K562 (cell line): ENCODE data around the gene CSRNP3. TPM values are rescaled to one million over a fixed set of nuclear protein-coding genes. Genes with fewer than 3 reads are reported as not detected.

Source experiments
- ATAC-seq: fragments of 200-7000 bp; cut with Tn5 transposase; 3 replicates; pipeline ENCODE4 v1.9.1; 2020; ENCODE audit warnings: moderate library complexity
- BruUV-seq: library from RNA; stranded (reverse); fragments of 400-500 nt; replicated peaks from 2 replicates; lab custom pipeline; 2021; lab: Mats Ljungman, UMichigan
- CTCF ChIA-PET: fragments of 300-600 bp; formaldehyde crosslinking; extraction: SDS; loops from one replicate; lab custom pipeline; 2021; ENCODE audit warnings: low intra/inter-chr PET ratio; lab: Yijun Ruan, JAX
- POLR2A ChIA-PET: fragments of 300-600, 350-650 bp; sonication (Branson Sonifier 250); formaldehyde crosslinking; extraction: SDS; loops from one replicate; lab custom pipeline; 2021; ENCODE audit warnings: antibody characterized with exemption, inconsistent platforms; lab: Yijun Ruan, JAX
- DNase-seq, 4 experiments: peaks; one replicate each; pipeline versions ENCODE4 v3.0.0 to v3.0.0-alpha.2; 2011 to 2018; ENCODE audit warnings: low spot score in 3 of 4, mixed read lengths in 3 of 4; ENCODE audit errors: extremely low read depth in 1 of 4
- FAIRE-seq: peaks from 2 replicates; lab custom pipeline; 2011; peaks lifted over from hg19 to GRCh38; lab: Jason Lieb, UNC
- H2AFZ ChIP-seq: 2 replicates; pipeline ENCODE4 v1.6.0; 2011; ENCODE audit warnings: low read depth, low read length, control low read depth, inconsistent platforms
- H3K27ac ChIP-seq: fragments of 200-600 bp; 3 replicates; pipeline ENCODE4 v1.8.0; 2011; ENCODE audit warnings: low read depth, mild to moderate bottlenecking, control low read depth, inconsistent platforms, low read length, moderate library complexity, mixed read lengths; ENCODE audit errors: extremely low read depth
- H3K27me3 ChIP-seq, 2 experiments: fragments of 300-600 bp in 1 of 2; 2 replicates in 1 of 2; 3 replicates in 1 of 2; pipeline versions ENCODE4 v1.6.0 to v1.8.0; 2011; ENCODE audit warnings: inconsistent platforms in 2 of 2, low read length in 2 of 2, mild to moderate bottlenecking in 1 of 2, mixed read lengths in 1 of 2, moderate library complexity in 1 of 2; ENCODE audit not compliant: control insufficient read depth in 2 of 2, insufficient read depth in 2 of 2
- H3K36me3 ChIP-seq: fragments of 300-600 bp; 3 replicates; pipeline ENCODE4 v1.8.0; 2011; ENCODE audit warnings: mild to moderate bottlenecking, low read length, inconsistent platforms; ENCODE audit not compliant: control insufficient read depth, insufficient read depth
- H3K4me1 ChIP-seq, 2 experiments: fragments of 200-600 bp in 1 of 2; replicated peaks in 1 of 2; 2 replicates in 1 of 2; 3 replicates in 1 of 2; pipeline versions ENCODE4 v1.5.1 to v1.8.0; 2011; ENCODE audit warnings: inconsistent platforms in 2 of 2, low read length in 2 of 2, mild to moderate bottlenecking in 1 of 2, mixed read lengths in 1 of 2, moderate library complexity in 1 of 2; ENCODE audit not compliant: control insufficient read depth in 2 of 2, insufficient read depth in 2 of 2
- H3K4me2 ChIP-seq: 2 replicates; pipeline ENCODE4 v1.6.1; 2011; ENCODE audit warnings: low read length, control low read depth, inconsistent platforms, mixed read lengths; ENCODE audit not compliant: insufficient read depth
- H3K4me3 ChIP-seq: fragments of 200-600 bp; sonication (generic), shearing (Covaris generic); 2 replicates; pipeline ENCODE4 v1.5.1; 2016; ENCODE audit warnings: control low read depth, inconsistent platforms
- H3K79me2 ChIP-seq: fragments of 200-600 bp; 3 replicates; pipeline ENCODE4 v1.8.0; 2011; ENCODE audit warnings: low read length, inconsistent platforms; ENCODE audit not compliant: control insufficient read depth, insufficient read depth
- H3K9ac ChIP-seq, 2 experiments: 2 replicates each; pipeline versions ENCODE4 v1.6.0 to v1.6.1; 2011; ENCODE audit warnings: low read depth in 2 of 2, low read length in 2 of 2, control low read depth in 1 of 2, inconsistent platforms in 1 of 2, mild to moderate bottlenecking in 1 of 2, mixed read lengths in 1 of 2; ENCODE audit not compliant: insufficient read depth in 1 of 2
- H3K9me1 ChIP-seq: one replicate; pipeline ENCODE4 v1.6.0; 2011; ENCODE audit warnings: inconsistent platforms, mild to moderate bottlenecking, low read length, moderate library complexity; ENCODE audit not compliant: control insufficient read depth, insufficient read depth
- H3K9me3 ChIP-seq: replicated peaks from 2 replicates; pipeline ENCODE4 v1.5.1; 2011; ENCODE audit warnings: low read depth, low read length, inconsistent platforms; ENCODE audit not compliant: control insufficient read depth, insufficient read depth
- H4K20me1 ChIP-seq: replicated peaks from 2 replicates; pipeline ENCODE4 v1.6.1; 2011; ENCODE audit warnings: low read length, inconsistent platforms, mixed read lengths; ENCODE audit not compliant: control insufficient read depth, insufficient read depth
- DPF2 ChIP-seq: fragments of 450-650 bp; IDR thresholded peaks from 2 replicates; pipeline ENCODE4 v1.6.1; 2016
- JUN ChIP-seq, 2 experiments: sonication (generic) in 1 of 2; formaldehyde crosslinking in 1 of 2; IDR thresholded peaks; 2 replicates each; pipeline versions ENCODE4 v1.6.1 to v1.8.0; 2012 to 2022; ENCODE audit warnings: borderline replicate concordance in 2 of 2, mild to moderate bottlenecking in 2 of 2, improper control_type of control experiment in 1 of 2, low read depth in 1 of 2, low read length in 1 of 2, missing genetic modification reagents in 1 of 2
- JUND ChIP-seq, 2 experiments: IDR thresholded peaks; 2 replicates in 1 of 2; 3 replicates in 1 of 2; pipeline ENCODE4 v1.6.1; 2011; ENCODE audit warnings: borderline replicate concordance in 2 of 2, low read depth in 2 of 2, low read length in 2 of 2, improper control_type of control experiment in 1 of 2, missing biosample characterization in 1 of 2, missing genetic modification characterization in 1 of 2, missing genetic modification reagents in 1 of 2
- MAFK ChIP-seq: IDR thresholded peaks from 2 replicates; pipeline ENCODE4 v1.6.1; 2011; ENCODE audit warnings: low read length, improper control_type of control experiment
- PHTF2 ChIP-seq: fragments of 250-450 bp; sonication (Bioruptor Pico); IDR thresholded peaks from 2 replicates; pipeline ENCODE4 v1.5.0; 2021; ENCODE audit warnings: mild to moderate bottlenecking
- SAP30 ChIP-seq: fragments of 200-600 bp; sonication (generic); IDR thresholded peaks from 2 replicates; pipeline ENCODE4 v1.6.1; 2012; ENCODE audit warnings: borderline replicate concordance, low read depth, mild to moderate bottlenecking, moderate library complexity, low read length, control low read depth, inconsistent platforms; ENCODE audit not compliant: insufficient read depth, poor library complexity, severe bottlenecking
- WGBS: fragments of 100-300 bp; shearing (Covaris generic); methylation state at CpG from one replicate; pipeline ENCODE4 v1.1.6; 2016; ENCODE audit warnings: low coverage, mixed read lengths; ENCODE audit not compliant: insufficient coverage; ENCODE audit errors: missing lambda C conversion rate; 5-methylcytosine and 5-hydroxymethylcytosine counted together
- in situ Hi-C: fragments of 300-500 bp; cut with MboI; formaldehyde crosslinking; loops from 4 replicates; pipeline ENCODE4 v1.15.0; 2018; ENCODE audit warnings: inconsistent platforms, mixed read lengths
- intact Hi-C: fragments of 100-400 bp; cut with micrococcal nuclease; formaldehyde crosslinking; loops from 2 replicates; pipeline ENCODE4 v1.14.2; 2022
- polyA plus RNA-seq, 8 experiments: library from polyadenylated mRNA; depleted of rRNA in 4 of 8; stranded (reverse) in 5 of 8; unstranded in 3 of 8; fragments of >200 nt; fragmentation: Nextera tagmentation in 2 of 8; fragmentation: Illumina TruSeq in 1 of 8; extraction: Ambion mirVana in 2 of 8; extraction: Trizol in 1 of 8; gene quantifications; 2 replicates each; pipeline versions ENCODE4 v1.2.1 to v1.2.3, GENCODE V29; 2011 to 2014; ENCODE audit warnings: inconsistent platforms in 1 of 8, missing spikeins in 1 of 8
- total RNA-seq, 7 experiments: library from RNA; depleted of rRNA in 6 of 7; stranded (reverse); fragments of >200 nt in 6 of 7; fragmentation: Illumina TruSeq in 2 of 7; extraction: Trizol in 2 of 7; gene quantifications; 2 replicates each; pipeline versions ENCODE4 v1.2.1 to v1.2.3, GENCODE V29; 2011 to 2021; ENCODE audit warnings: low replicate concordance in 1 of 7

The CSRNP3 gene
- total and polyA plus RNA-seq, 9 of the 15 experiments (the other 6 are each of a cell fraction or from before 2014, with no cell fraction given) = not detected

DNA sequence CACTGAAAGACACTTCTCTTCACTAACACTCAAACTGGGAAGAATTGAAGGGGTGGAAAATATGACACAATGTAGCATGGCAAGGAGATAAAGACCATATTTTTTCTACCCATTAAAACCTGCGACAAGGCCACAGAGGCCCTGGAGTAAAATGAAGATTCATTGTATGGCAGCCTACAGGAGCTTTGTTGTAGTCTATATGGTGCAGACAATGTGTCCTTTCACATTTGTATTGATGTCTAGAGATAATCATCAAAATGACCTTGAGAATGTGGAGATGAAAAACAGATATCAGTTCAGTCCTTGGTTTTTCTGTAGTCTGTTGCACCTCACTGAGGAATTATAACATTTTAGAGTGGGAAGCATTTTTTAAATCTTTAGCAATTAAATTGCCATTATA, 80.1 kb downstream of the CSRNP3 start:
- H3K36me3 ChIP-seq = no peaks in the 10 kb centered on the region
- WGBS = 0% methylated on average over 1 of the region's 1 CpG
- no peak overlapping the region for H3K27ac ChIP-seq
- DNase-seq = no peak
- CTCF ChIA-PET = no interaction called here
- BruUV-seq = no TSS peak
- H3K27me3 ChIP-seq = no peaks in the 10 kb centered on the region
- no peak for ATAC-seq
- H3K79me2 ChIP-seq = no peaks in the 10 kb centered on the region
- intact Hi-C loops = no loop called here
- no peak overlapping the region for H3K4me3 ChIP-seq
- TF ChIP-seq MAFK (no peak), JUN (IDR thresholded peaks at IDR 0.05; ENCODE audit: borderline replicate concordance, low read depth, low read length) (no peak), JUN (CRISPR knock-in tag; IDR thresholded peaks at IDR 0.05; ENCODE audit: borderline replicate concordance) (no peak), DPF2 (no peak), SAP30 (no peak), PHTF2 (CRISPR knock-in tag) (no peak), JUND (IDR thresholded peaks at IDR 0.05; ENCODE audit: borderline replicate concordance, low read depth, low read length) (no peak), JUND (tag; IDR thresholded peaks at IDR 0.05; ENCODE audit: borderline replicate concordance, low read depth, low read length) (no peak)
- TF ChIP-seq, all 486 proteins: peak for 0
- no peaks in the 10 kb centered on the region; the same call in 1 of the 2 replicates for H3K9me3 ChIP-seq
- FAIRE-seq = no peak
- no peaks in the 10 kb centered on the region for H3K4me1 ChIP-seq
- H3K4me2 ChIP-seq = no peak overlapping the region
- H3K9me1 ChIP-seq = no peaks in the 10 kb centered on the region
- in situ Hi-C loops = no loop called here
- H3K9ac ChIP-seq = no peak overlapping the region
- H2AFZ ChIP-seq = no peak overlapping the region
- POLR2A ChIA-PET = no interaction called here
- no peaks in the 10 kb centered on the region for H4K20me1 ChIP-seq
